GM19467 (cell line): ENCODE results near the gene STOML1.
A peak's percentile ranks its signal among the peaks of the same experiment; 100 is the strongest.
"Not testable (repeated sequence)": the region's sequence is repeated elsewhere in the genome, so short reads cannot be mapped to it uniquely, and the experiment has no call there.

Experiments
- ATAC-seq: cut with Tn5 transposase; IDR thresholded peaks from one replicate; pipeline ENCODE4 v1.9.1; 2021; ENCODE audit warnings: mild to moderate bottlenecking, moderate library complexity; ENCODE audit not compliant: unreplicated experiment

Gene STOML1

DNA sequence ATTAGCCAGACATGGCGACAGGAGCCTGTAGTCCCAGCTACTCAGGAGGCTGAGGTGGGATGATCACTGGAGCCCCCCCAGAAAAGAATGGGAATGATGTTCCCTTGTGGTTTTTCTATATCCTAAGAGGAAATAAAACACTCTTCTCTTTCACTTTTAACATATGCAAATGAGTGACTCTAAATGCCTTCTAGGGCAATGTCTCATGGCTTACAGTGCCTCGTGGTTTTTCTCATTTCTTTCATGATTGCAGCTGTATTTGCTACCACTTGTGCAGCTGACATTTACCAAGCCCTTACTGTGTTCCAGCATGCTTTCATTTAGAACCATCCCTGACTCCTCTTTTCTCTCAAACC is 26.4 kb downstream of the STOML1 start:
- no peak for ATAC-seq

DNA sequence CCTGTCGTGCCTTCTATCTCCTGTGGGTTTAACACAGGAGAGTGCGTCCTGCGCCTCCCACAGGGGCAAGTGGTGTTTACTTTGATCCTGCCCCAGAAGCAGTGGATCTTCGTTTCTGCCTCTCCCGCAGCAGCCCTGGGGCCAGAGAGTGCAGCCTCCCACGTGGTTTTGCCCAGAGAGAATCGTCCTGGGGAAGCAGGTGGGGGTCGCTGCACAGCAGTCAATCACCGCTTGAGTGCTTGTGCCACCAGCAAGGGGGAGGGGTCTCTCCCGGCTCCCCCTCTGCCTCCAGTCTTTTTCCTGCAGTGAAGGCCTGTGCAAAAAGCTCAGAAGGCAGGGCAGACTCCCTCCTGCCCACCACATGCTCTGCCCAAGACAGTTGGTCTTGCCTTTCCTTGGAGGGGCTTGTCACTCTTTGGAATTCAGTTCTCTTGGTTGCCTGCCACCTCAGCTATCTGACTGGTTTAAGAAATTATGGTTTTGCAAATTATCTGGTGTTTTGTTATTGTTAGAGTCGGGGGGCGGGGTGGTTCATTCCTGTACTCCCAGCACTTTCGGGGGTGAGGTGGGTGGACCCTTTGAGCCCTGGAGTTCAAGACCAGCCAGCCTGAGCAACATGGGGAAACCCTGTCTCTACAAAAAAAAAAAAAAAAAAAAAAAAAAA is 26.9 kb downstream of the STOML1 start:
- no peak for ATAC-seq

DNA sequence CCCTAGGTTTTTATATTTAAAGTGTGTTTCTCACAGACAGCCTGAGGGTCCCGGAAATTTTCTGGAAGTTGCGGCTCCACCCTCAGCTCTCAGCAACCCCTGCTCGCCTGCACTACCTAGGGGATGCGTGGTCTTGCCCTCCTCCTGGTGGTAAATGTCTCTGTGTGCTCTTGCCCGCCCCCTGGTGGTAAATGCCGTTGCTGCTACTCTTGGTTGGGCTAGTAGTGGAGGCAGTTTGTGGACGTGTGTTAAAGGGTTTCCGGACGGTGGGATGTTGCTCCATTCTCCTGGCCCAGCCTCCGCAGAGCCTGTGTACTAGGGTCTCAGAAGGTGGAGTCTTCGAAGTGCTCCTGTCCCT is 27.4 kb downstream of the STOML1 start:
- peak; percentile 48 for ATAC-seq

DNA sequence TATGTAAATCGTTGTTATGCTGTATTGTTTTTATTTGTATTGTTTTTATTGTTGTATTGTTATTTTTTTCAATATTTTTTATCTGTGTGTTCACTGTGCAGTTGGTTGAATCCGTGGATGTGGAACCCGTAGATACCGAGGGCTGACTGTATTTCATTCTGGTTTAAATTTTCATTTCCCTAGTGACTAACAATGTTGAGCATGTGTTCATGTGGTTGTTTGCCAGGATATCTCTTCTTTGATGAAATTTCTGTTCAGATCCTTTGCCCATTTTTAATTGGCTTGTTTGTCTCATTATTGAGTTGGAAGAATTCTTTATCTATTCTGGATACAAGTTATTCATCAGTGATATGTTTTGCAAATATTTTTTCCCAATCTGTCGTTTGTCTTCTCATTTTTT is 29.7 kb downstream of the STOML1 start:
- no peak for ATAC-seq

DNA sequence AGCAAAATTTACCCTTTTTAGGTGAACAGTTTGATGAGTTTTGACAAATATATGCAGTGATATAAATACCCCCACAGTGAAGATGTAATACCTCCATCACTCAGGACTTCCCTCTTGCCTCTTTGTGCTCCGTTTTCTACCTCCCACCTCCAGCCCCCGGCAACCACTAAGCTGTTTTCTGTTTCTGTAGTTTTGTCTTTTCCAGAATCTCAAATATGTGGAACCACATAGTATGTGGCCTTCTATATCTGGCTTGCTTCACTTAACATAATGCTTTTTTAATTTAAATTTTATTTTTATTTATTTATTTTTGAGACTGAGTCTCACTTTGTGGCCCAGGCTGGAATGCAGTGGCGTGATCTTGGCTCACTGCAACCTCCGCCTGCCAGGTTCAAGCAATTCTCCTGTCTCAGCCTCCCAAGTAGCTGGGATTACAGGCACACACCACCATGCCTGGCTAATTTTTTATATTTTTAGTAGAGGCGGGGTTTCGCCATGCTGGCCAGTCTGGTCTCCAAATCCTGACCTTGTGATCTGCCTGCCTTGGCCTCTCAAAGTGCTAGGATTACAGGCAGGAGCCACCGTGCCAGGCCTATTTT is 31.5 kb downstream of the STOML1 start:
- ATAC-seq: not testable (repeated sequence)

DNA sequence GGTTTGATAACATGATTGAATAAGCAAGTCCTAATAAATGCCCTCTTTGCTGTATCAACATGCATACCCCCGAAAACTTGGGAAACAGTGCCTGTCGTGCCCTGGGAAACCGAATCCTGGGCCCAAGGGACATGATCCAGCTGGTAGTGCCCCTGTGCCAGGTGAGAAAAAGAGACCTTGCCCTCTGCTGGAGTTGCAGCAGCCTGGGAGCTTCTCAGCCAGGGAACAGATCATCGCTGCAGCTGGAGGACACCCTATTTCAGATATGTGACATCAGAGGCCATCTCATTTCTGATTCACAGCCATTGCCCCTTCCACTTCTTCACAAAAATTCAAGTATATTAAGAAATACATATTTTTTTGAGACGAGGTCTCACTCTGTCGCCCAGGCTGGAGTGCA is 32.3 kb downstream of the STOML1 start:
- no peak for ATAC-seq

DNA sequence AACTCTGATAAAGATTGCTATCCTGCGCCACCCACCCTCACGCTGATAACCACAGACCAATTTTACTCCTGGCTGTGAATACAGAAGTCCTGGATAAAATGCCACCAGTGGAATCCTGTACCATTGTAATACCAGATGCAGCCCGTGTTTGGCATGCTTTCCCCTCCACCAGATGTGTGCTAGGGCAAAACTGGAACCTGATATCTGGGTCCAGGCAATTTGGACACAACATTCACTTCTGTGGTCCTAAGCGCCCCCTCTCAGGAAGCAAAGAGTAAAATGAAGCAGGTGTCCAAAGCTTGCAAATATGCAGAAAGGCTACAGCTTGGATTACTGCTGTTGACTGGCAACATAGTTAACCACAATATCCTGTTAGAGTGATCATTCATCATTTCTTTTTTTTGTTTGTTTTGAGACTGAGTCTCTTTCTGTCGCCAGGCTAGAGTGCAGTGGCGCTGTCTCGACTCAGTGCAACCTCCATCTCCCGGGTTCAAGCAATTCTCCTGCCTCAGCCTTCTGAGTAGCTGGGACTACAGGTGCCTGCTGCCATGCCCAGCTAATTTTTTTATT is 33.0 kb downstream of the STOML1 start:
- ATAC-seq: no peak

DNA sequence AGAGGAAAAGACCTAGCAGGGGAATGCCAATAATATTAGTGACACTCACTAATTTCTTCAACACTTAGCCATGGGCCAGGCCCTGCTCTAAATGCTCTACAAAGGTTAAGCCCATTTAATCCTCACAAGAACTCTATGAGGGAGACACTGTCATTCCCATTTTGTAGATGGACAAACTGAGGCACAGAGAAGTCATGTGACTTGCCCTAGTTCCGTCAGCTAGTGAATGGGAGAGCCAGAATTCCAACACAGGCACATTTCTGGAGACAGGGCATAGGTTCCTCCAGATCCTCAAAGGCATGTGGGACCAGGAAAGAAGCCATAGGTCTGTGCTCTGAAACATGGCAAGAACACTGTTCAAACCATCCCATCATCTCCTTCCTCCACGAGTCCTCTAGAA is 34.3 kb downstream of the STOML1 start:
- ATAC-seq: no peak

DNA sequence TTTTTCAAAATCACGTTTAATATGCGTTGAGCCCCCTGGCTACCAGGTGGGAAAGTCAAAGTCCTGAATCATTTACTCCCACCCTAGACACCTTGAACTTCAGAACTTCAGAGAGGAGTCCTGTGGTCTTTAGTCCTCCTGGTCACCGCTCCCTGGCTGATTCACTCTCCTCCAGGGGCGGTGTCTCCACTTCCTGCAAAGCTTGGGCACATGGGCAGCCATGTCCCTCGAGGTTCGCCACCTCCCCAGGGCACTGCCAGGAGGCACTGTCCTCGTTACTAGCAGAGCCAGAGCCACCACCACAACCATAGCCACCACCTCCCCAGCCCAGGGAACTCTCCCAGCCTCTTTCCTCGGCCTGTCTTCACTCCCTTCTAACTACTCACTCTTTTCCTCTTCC is 34.8 kb downstream of the STOML1 start:
- ATAC-seq: no peak

DNA sequence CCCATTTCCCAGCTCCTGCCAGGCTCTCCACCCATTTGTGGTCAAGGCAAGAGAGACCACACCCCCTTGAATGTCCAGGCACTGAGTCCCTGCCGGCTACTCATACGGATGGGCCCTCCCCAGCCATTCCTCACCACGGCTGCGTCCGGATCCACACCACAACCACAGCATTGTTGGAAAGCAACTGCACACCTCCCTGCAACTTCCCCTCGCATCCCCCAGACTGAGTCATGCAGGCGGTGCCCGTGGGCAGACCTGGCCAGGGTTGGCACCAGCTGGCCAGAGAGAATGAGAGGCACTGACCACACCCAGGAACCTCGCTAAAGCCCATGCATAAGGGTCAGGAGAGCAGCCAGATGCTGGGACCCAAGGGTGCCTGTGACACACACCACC is 35.4 kb downstream of the STOML1 start:
- no peak for ATAC-seq

DNA sequence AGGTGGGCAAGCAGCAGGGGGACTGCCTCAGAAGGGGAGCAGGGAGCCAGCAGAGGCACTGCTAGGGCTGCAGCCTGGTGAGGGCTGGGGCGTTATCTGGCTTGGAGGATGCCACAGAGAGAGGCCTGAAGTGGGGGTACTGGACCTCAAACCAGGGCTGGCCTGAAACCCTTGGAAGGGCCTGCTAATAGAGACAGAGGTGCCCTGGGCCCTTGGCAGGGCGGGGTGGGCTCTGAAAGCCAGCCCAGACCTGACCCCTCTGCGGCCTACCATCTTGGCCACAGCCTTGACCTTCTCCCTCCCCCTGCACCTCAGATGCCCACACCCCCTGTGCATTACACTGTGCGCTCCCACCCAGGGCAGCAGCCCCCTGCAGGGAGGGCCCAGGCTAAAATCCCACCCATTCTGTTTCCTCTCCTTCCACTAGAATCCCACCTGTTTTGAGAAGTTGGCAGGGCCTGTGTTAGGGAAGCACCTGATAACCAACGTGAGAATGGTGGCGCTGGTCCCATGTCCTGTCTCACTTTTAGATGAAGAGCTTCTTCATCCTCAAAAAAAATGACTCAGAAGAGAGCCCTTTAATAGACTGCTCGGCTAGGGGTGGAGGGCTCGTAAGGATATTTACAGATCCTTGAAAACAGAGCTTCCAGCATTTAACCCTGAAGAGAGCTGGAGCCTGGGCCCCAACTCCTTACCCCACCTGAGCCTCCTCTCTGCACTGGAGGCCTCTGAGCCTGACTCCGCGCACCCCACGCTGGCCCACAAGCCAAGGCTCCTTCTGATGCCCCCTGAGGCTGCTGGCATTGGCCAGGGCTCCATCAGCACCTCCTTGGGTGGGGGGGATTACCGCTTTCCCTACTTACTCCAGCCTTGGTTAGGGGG is 36.0 kb downstream of the STOML1 start:
- no peak for ATAC-seq

DNA sequence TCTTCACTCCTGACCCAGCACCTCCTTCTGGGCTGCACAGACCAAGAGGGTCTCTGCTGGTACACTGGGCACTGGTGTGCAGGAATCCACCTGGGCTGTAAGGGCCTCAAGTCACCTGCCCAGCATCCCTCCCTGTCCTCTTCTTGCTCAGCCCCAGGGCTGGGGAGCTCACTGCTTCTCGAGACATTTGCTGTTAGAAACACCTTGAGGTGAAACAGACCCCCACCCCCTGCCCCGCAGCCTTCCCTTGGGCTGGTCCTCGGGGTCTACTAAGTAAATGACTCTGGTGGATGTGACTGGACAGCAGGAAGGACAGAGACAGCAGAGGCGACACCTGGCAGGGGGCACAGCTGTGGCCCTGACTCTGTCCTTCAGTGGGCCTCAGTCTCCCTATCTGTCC is 36.8 kb downstream of the STOML1 start:
- no peak for ATAC-seq

DNA sequence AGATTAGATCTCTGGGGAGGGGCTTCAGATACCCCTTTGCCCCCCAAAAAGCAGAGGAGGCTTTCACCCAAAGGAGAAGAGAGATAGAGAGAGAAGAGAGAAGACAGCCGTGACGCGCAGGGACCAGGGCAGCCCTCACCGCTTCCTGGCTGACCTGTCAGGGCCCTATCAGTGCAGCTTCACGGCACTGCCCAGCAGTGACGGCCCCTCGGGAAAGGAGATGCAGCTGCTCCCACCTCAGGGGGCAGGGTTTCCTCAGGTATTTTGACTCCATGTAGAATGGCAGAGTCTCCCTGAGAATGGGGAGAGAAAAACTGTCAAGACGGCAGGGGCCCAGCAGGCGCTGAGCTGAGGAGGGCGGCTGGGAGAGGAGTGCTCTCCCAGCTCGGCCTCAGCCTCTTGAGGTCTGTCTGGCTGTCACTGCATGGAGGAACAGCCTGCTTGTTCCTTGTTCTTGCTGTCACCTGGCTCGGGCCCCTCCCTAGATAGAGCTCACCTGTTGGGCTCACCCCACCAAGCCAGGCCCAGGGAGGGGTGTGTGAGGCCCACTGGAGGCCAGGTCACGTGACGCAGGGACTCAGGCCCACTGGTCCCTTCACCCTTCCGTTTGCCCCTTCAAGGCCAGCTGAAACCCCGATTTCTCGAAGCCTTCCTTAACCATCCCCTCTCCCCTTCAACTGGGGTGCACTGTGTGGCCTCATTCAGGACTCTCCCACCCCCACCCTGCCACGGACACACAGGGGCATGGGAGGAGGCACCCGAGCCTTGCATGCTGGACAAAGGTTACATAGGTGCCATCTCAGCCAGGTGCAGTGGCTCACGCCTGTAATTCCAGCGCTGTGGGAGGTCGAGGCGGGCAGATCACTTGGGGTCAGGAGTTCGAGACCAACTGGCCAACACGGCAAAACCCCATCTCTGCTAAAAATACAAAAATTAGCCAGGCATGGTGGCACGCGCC is 37.6 kb downstream of the STOML1 start:
- ATAC-seq: no peak

DNA sequence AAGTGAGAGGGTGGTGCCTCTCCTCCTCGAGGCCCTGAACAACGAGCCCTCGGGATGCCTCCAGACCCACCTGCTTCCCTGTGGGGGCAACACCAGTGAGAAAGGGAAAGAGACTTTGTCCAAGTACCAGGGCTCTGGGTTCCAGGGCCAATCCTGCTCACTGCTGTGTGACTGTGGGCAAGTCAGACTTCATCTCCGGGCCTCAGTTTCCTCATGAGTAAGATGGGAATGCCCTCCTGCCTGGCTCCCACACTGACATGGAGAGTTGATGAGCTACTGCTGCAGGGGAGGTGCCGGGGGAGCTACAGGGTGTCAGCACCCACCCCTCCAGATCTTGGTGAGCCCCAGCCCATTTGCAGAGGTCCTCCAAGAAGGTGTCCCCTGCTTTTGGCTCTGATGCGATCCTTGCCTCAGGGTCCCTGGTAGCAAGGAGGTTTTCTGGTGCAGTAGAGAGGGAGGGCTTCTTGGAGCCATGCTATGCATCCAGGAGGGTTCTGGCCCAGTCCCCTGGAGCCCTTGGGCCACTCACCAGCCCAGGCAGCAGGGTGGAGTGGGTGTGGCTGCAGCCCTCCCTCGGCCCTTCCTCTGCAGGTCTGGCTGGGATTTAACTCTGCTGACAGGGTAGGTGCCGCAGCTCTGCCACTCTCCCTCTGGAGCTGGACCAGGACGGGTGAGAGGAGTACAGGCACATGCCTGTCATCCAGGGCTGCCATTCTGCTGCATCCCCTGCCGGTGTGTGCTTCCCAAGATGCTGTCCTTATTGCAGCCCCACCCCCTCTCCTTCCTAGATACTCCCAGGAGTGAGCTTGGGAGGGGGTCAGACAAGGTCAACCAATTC is 39.0 kb downstream of the STOML1 start:
- no peak for ATAC-seq

DNA sequence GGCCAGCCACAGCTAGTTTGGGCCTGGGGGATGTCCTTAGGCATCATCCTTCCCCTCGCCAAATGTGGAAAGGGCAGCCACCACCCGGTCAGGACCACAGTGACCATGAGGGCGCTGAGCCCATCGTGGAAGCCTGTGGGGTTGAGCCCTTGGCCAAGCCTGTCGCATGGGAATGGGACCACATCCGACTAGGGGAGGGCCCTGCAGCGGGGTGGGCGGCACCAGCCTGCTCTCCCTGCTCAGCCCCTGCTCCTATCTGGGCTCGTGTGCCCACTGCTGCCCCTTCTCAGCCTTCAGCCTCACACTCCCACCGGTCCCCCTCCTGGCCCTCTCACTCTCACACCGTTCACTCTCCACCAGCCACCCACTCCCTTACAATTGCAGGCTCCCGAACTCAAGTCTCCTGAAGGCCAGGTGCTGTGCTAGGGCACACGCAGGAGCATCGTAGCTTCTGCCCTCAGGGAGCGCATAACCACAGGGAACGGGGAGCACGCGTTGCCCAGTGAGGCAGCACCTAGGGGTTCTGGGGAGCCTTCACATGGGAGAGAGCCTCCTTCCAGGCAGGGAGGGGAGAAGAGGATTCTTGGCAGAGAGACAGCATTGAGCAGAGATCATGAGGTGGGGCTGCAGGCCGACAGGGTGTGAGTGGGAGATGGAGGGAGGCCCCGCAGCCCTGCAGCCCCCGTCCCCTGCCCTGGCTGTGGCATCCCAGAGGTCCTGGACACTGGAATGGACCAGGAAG is 39.8 kb downstream of the STOML1 start:
- ATAC-seq: no peak

DNA sequence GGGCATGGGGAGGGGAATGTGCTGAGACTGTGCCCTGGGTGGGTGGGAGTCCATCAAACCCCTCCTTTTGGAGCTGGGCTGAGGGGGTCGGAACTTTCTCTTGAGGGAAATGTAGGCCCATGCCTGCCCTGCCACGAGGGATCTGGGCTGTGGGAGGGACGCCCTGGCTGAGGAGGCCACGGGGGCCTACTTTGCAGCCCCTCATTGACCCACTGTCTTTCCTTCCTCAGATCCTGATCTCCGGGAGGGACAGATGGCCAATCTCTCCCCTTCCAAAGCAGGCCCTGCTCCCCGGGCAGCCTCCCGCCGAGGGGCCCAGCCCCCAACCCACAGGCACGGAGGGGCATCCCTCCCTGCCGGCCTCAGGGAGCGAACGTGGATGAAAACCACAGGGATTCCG is 40.5 kb downstream of the STOML1 start:
- ATAC-seq: no peak

DNA sequence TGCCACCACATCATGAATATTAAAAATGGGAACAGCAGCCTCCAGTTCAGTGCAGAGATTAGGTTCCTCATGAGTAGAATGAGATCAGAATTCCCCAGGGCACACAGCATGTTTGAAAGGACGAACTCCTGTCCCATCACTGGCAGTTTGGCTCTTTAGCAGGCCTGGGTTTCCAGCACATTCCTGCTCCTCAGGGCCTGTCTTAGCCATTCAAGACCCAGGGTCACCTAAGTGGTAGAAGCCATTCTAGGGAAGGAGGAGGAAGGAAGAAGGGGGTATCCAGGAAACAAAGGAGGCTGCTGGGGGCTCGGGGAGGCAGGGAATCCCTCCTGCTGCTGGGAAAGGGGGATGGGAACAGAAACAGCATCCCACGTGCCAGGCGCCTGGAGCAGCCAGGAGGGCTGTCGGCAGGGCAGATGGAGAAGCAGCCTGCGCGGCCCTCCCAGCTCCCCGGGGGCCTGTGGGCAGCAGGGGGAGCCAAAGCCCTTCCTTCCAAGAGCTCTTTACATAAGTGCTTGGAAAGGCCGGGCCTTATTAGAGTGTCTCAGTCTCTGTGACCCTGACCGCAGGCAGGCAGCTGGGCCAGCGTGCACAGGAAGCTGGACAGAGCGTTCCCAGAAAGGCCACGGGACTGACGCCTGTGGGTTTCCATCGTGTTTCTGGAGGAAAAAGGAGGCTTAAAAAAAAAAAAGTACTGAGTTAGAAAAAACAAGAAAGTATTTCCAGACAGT is 41.1 kb downstream of the STOML1 start:
- no peak for ATAC-seq

DNA sequence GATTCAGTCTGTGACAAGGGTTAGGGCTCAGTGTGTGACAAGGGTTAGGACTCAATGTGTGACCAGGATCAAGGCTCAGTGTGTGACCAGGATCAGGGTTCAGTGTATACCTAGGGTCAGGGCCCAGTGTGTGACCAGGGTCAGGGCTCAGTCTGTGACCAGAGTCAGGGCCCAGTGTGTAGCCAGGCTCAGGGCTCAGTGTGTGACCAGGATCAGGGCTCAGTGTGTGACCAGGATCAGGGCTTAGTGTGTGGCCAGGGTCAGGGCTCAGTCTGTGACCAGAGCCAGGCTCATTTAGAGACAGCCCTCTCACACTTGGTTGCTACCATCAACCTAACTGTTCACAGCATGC is 41.6 kb downstream of the STOML1 start:
- no peak for ATAC-seq

DNA sequence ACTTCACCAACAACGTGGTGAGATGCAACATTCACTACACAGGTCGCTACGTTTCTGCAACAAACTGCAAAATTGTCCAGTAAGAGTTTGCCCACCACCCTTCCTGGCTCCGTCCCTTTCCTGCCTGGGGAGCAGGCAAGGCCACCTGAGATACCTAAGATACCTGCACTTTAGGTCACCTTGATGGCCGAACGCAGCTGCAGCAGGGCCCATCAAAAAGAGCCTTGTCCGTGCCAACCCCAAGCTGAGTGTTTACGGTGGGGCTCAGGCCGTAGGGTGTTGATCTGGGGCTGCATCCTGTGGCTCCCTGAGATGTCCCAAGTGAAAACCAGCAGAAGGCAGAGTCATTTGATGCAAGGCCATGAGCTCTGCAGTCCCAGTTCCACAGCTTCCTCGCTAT is 42.6 kb downstream of the STOML1 start:
- ATAC-seq: no peak
